ENCODE measurements around the gene TMEM270. TPM values are rescaled to one million over a fixed set of nuclear protein-coding genes. Genes with fewer than 3 reads are reported as not detected.

The TMEM270 gene
- total and polyA plus RNA-seq, 8 donors: not detected

DNA sequence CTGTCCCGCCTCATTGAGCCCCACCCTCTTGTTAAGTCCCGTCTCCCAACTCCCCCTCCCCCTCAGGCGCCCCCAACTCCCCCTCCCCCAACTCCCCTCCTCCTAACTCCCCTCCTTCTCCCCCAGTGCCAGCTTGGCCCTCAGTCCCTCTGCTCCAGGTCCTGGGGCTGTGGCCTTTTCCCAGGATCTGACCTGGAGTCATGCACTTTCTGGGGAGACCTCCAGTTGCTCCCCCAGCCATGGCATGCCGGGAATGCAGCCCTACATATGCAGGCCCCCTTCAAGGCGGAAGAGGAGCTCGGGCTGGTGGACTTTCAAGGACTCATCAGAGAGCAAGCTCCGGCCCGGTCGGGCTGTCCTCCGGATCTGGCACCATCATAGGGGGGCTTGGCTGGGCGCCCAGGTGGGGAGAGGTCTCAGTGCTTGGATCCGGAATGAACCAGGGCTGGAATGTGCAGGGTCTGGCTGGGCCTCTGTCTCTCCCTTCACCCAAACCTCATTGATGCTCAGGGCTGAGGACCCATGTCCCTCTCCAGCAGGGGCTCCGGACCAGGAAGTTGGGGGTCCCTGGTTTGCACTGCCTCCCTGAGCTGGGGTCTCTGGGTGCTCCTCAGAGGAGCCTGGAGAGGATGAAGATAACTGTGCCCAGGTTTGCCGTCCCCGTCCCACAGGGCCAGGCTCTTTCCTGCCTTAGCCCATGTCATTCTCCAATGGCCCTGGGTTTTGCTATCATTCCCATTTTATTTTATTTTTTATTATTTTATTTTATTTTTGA, 41.1 kb downstream of the TMEM270 start:
- H3K4me3 ChIP-seq: no peak overlapping the region
- H3K27ac ChIP-seq: no peak overlapping the region
- H3K9me3 ChIP-seq: peaks cover 4 to 9% (median 6%) of the 10 kb centered on the region in 4 donors
- no peaks in the 10 kb centered on the region for H3K36me3 ChIP-seq
- WGBS, 5 donors: 74 to 81% (median 77%) methylated on average over 8 to 15 of the region's 15 CpGs
- H3K4me1 ChIP-seq: peaks cover 0 to 16% (median 7%) of the 10 kb centered on the region in 4 donors
- no peak for DNase-seq
- intact Hi-C loops (cut with DNase I; ENCODE audit: low total_unique reads): no loop called here
- no peaks in the 10 kb centered on the region for H3K27me3 ChIP-seq
- TF ChIP-seq, protein P1, sequence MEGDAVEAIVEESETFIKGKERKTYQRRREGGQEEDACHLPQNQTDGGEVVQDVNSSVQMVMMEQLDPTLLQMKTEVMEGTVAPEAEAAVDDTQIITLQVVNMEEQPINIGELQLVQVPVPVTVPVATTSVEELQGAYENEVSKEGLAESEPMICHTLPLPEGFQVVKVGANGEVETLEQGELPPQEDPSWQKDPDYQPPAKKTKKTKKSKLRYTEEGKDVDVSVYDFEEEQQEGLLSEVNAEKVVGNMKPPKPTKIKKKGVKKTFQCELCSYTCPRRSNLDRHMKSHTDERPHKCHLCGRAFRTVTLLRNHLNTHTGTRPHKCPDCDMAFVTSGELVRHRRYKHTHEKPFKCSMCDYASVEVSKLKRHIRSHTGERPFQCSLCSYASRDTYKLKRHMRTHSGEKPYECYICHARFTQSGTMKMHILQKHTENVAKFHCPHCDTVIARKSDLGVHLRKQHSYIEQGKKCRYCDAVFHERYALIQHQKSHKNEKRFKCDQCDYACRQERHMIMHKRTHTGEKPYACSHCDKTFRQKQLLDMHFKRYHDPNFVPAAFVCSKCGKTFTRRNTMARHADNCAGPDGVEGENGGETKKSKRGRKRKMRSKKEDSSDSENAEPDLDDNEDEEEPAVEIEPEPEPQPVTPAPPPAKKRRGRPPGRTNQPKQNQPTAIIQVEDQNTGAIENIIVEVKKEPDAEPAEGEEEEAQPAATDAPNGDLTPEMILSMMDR (IDR thresholded peaks at IDR 0.05): no peak
- TF ChIP-seq EP300 (IDR thresholded peaks at IDR 0.05) (no peak), POLR2AphosphoS5 (IDR thresholded peaks at IDR 0.05) (no peak), POLR2A (IDR thresholded peaks at IDR 0.05) (no peak)

DNA sequence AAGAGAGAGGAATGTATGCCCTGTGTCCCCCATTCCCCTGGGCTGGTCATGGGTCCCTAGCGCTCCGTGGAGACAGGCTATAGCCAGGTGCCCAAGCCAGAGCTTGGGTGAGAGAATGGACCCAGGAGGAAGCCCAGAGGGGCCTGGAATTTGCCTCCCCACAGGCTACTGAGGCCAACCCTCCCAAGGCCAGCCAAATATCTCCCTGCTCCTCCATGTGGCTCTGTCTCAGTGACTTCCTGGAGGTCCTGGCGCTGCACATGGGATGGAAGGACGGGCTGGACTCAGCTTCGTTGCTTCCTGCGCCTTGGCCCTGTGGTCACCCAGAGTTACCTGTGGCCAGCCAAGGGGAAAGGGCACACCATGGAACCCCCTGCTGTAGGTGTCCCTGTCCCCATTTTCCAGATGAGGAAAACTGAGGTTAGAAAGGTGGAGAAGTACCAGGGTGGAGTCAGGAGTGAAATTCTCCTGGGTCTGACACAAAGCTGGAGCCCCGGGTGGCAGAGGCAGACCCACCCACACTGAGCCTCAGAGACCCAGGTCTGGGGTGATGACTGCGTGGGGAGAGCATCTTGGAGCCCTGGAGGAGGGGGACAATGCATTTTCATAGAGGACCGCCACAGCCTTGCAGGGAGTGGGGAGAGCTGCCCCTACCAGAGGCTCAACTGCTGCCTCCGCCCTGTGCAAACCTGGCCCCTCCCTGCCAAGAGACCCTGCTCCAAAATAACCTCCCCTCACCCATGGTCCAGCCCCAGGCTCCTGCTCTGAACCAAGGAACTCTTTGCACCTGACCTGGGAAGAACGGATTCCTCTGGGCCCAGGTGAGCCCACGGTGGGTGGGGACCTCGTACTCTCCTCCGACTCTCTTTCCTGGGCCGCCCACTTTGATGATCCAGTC, 42.6 kb downstream of the TMEM270 start:
- intact Hi-C loops (cut with DNase I; ENCODE audit: low total_unique reads): no loop called here
- Histone ChIP-seq H3K27me3 (no peaks in the 10 kb centered on the region), H3K4me1 (peaks cover 0 to 16% (median 7%) of the 10 kb centered on the region in 4 donors), H3K9me3 (no peaks in the 10 kb centered on the region), H3K4me3 (no peak overlapping the region), H3K27ac (no peak overlapping the region), H3K36me3 (no peaks in the 10 kb centered on the region)
- WGBS, 5 donors: 80 to 95% (median 87%) methylated on average over 14 to 15 of the region's 15 CpGs
- no peak for TF ChIP-seq POLR2A (IDR thresholded peaks at IDR 0.05)
- TF ChIP-seq EP300 (IDR thresholded peaks at IDR 0.05): no peak
- TF ChIP-seq, protein P1 (IDR thresholded peaks at IDR 0.05): no peak
- no peak for TF ChIP-seq POLR2AphosphoS5 (IDR thresholded peaks at IDR 0.05)
- no peak for DNase-seq

DNA sequence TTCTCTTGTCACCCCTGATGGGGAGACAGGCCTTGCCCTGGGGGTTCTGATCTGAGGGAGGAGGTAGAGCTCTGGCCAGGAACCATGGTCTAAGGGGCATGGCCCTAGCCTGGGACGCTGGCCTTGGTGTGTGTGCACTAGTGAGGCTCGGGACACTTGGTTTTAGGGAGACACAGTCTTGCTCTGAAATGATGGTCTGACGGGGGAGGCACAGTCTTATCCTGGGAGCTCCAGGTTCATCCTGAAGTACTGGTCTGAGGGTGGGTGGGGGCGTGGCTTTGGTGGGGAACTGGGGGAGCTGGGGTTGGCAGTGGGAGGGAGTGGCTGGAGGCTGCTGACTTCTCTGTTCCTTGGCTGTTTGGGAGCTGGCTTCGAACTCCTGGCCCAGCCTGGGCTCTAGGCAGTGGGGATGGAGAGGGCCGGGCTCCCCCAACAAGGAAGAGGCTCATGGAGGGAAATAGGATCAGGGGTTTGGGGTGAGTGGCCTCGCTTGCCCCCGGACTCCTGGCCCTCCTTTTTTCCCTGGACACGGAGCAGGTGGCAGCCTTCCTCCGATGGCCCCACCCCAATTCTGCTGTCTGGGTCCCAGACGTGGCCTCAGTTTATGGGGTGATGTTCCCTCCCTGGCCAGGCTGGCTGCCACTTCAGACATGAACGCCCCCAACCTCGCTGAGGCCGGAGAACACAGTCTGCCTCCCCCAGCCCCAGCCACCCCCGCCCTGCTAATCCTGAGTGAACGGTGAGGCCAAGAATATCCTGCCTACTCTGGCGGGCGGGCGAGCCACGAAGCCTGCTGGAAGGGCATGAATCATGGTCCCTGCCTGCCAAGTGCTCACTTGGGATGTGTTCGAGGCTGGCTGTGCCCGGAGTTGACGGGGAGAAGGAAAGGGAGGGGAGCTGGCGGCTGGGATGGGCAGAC, 43.5 kb downstream of the TMEM270 start:
- no peaks in the 10 kb centered on the region for H3K36me3 ChIP-seq
- TF ChIP-seq POLR2AphosphoS5 (IDR thresholded peaks at IDR 0.05) (no peak), POLR2A (IDR thresholded peaks at IDR 0.05) (no peak), EP300 (IDR thresholded peaks at IDR 0.05) (no peak)
- TF ChIP-seq, protein P1 (IDR thresholded peaks at IDR 0.05): no peak

More for the DNA sequence above, 43.5 kb downstream of the TMEM270 start:
- Histone ChIP-seq H3K27me3 (no peaks in the 10 kb centered on the region), H3K27ac (no peak overlapping the region), H3K4me1 (peaks cover 0 to 20% (median 6%) of the 10 kb centered on the region in 4 donors), H3K4me3 (no peak overlapping the region), H3K9me3 (no peaks in the 10 kb centered on the region)
- WGBS, 5 donors: 67 to 72% (median 70%) methylated on average over 14 to 24 of the region's 24 CpGs
- intact Hi-C loops (cut with DNase I; ENCODE audit: low total_unique reads): no loop called here
- no peak for DNase-seq
